ENCODE data around the gene NFYB. TPM values are rescaled to one million over a fixed set of nuclear protein-coding genes. Genes with fewer than 3 reads are reported as not detected.

The NFYB gene
- total and polyA plus RNA-seq, 2 donors (not counting 3 experiments of a cell fraction or from before 2014, with no cell fraction given): 10.2 to 23.3 TPM

DNA sequence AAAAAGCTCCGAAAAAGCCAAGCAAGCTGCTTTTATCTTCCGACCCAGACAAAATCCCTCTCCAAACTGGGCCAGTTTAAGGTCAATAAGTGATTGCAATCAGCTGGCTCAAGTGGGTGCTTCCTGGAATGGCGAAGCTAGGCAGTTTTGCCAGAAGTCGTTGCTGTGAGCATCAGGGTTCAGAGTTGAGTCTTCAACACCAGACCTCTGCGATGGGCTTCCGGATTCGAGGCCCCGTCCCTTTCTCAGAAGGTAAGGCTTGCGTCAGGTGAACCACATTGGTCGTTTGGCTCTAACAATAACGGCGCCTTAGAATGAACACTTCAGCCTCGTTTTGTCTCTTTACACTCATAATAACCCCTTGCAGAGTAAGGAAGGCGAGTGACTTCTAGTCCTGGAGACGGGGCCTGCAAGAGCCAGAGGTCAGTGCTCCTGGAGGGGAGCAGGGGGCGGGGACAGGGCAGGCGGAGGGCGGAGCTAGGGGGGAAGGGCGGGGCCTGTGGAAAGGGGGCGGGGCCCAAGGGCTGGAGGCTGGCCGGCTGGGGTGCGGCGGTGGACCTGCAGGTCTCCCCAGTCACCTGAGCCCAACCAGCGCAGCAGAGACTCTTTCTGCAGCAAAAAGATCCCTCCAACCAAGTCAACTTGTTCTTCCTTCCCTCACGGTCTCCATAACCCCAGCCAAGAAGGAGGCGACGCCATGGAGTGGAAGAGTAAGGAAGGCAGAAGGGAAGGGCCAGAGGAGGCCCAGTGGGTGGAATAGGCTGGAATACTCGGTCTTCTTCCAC, 34.0 kb upstream of the NFYB start:
- CTCF ChIA-PET: no interaction called here
- Histone ChIP-seq H3K27ac (ENCODE audit: insufficient read depth, low read depth, low read length) (no peak overlapping the region), H3K36me3 (ENCODE audit: control insufficient read depth in 2 of 2, extremely low read depth in 1 of 2, insufficient read depth in 2 of 2, low read length in 2 of 2) (no peaks in the 10 kb centered on the region), H3K27me3 (ENCODE audit: control insufficient read depth in 2 of 2, insufficient read depth in 2 of 2, low read length in 2 of 2) (no peaks in the 10 kb centered on the region), H4K20me1 (replicated peaks; ENCODE audit: control insufficient read depth, extremely low read depth, insufficient read depth, low read length) (no peaks in the 10 kb centered on the region), H3K9me1 (replicated peaks; ENCODE audit: control insufficient read depth, extremely low read depth, insufficient read depth, low read length) (no peaks in the 10 kb centered on the region), H2AFZ (ENCODE audit: low read depth, low read length) (no peak overlapping the region), H3K79me2 (ENCODE audit: control insufficient read depth, insufficient read depth, low read length) (no peaks in the 10 kb centered on the region), H3K4me3 (replicated peaks in 1 of 3; ENCODE audit: insufficient read depth in 1 of 3, low read depth in 1 of 3, low read length in 3 of 3) (no peak overlapping the region), H3K9me3 (replicated peaks; ENCODE audit: control insufficient read depth, insufficient read depth, low read length) (no peaks in the 10 kb centered on the region), H3K4me1 (ENCODE audit: control insufficient read depth, extremely low read depth, insufficient read depth, low read length) (no peaks in the 10 kb centered on the region), H3K4me2 (ENCODE audit: insufficient read depth, low read length) (no peak overlapping the region), H3K9ac (replicated peaks; ENCODE audit: extremely low read depth, insufficient read depth, low read length) (no peak overlapping the region)
- dilution Hi-C loops (cut with MboI; ENCODE audit: extremely low pct_ligation_motif_present, low sequenced_read_pairs): no loop called here
- intact Hi-C loops (cut with micrococcal nuclease): no loop called here
- POLR2A ChIA-PET: no interaction called here
- FAIRE-seq: no peak
- BruUV-seq (replicated peaks): no TSS peak
- no peak for DNase-seq (ENCODE audit: low read depth, low spot score)
- TF ChIP-seq MYC (IDR thresholded peaks at IDR 0.05; ENCODE audit: low read depth, low read length) (no peak), FOS (IDR thresholded peaks at IDR 0.05; ENCODE audit: borderline replicate concordance, insufficient read depth, low read length) (no peak), GATA2 (IDR thresholded peaks at IDR 0.05; ENCODE audit: insufficient read depth, insufficient read length, low read depth, low read length) (no peak), POLR2AphosphoS5 (IDR thresholded peaks at IDR 0.05; ENCODE audit: insufficient read depth, low read depth, low read length) (no peak), POLR2A (IDR thresholded peaks at IDR 0.05; ENCODE audit: low read depth, low read length) (no peak), EZH2 (IDR thresholded peaks at IDR 0.05; ENCODE audit: borderline replicate concordance, low read depth, low read length, severe bottlenecking) (no peak), JUN (IDR thresholded peaks at IDR 0.05; ENCODE audit: borderline replicate concordance, insufficient read depth, insufficient read length, low read depth) (no peak)
- TF ChIP-seq, protein P1, sequence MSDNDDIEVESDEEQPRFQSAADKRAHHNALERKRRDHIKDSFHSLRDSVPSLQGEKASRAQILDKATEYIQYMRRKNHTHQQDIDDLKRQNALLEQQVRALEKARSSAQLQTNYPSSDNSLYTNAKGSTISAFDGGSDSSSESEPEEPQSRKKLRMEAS (IDR thresholded peaks at IDR 0.05; ENCODE audit: insufficient read depth, insufficient read length): no peak
- TF ChIP-seq, protein P2, sequence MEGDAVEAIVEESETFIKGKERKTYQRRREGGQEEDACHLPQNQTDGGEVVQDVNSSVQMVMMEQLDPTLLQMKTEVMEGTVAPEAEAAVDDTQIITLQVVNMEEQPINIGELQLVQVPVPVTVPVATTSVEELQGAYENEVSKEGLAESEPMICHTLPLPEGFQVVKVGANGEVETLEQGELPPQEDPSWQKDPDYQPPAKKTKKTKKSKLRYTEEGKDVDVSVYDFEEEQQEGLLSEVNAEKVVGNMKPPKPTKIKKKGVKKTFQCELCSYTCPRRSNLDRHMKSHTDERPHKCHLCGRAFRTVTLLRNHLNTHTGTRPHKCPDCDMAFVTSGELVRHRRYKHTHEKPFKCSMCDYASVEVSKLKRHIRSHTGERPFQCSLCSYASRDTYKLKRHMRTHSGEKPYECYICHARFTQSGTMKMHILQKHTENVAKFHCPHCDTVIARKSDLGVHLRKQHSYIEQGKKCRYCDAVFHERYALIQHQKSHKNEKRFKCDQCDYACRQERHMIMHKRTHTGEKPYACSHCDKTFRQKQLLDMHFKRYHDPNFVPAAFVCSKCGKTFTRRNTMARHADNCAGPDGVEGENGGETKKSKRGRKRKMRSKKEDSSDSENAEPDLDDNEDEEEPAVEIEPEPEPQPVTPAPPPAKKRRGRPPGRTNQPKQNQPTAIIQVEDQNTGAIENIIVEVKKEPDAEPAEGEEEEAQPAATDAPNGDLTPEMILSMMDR (IDR thresholded peaks at IDR 0.05; ENCODE audit: extremely low read depth in 1 of 2, insufficient read depth in 1 of 2, low read depth in 1 of 2, low read length in 2 of 2): no peak

Data from endothelial cell of umbilical vein (primary cell).